SK-N-SH (cell line): ENCODE results near the gene DCLRE1B. TPM values are rescaled to one million over a fixed set of nuclear protein-coding genes. Genes with fewer than 3 reads are reported as not detected.

ENCODE experiments used
- CTCF ChIA-PET: fragments of 300-600, 350-600 bp; formaldehyde crosslinking; extraction: SDS; loops from one replicate; lab custom pipeline; 2021; lab: Yijun Ruan, JAX
- POLR2A ChIA-PET: fragments of 350-600 bp; sonication (Branson Sonifier 250); formaldehyde crosslinking; extraction: SDS; loops from one replicate; lab custom pipeline; 2020; ENCODE audit warnings: antibody characterized with exemption, inconsistent platforms; lab: Yijun Ruan, JAX
- DNase-seq: peaks from one replicate; pipeline ENCODE4 v3.0.0; 2012
- H2AFZ ChIP-seq: fragments of 200-600 bp; sonication (generic); 2 replicates; pipeline ENCODE4 v1.8.1; 2016; ENCODE audit warnings: antibody characterized with exemption, mild to moderate bottlenecking, low read depth
- H3F3A ChIP-seq: fragments of 200-600 bp; sonication (generic); replicated peaks from 2 replicates; pipeline ENCODE3; 2016; ENCODE audit warnings: antibody characterized with exemption, mild to moderate bottlenecking; ENCODE audit not compliant: insufficient read depth
- H3K27ac ChIP-seq, 2 experiments: fragments of 200-500 bp in 1 of 2; fragments of 200-600 bp in 1 of 2; sonication (Bioruptor generic) in 1 of 2; sonication (generic), shearing (Covaris generic) in 1 of 2; 2 replicates each; pipeline versions ENCODE4 v1.5.1 to v1.6.1; 2014 to 2016; ENCODE audit warnings: low read depth in 2 of 2, inconsistent platforms in 1 of 2, low read length in 1 of 2, mild to moderate bottlenecking in 1 of 2, mixed read lengths in 1 of 2
- H3K27me3 ChIP-seq: fragments of 200-600 bp; sonication (generic), shearing (Covaris generic); 2 replicates; pipeline ENCODE4 v1.6.1; 2016; ENCODE audit warnings: mixed run types; ENCODE audit not compliant: insufficient read depth
- H3K36me3 ChIP-seq, 2 experiments: fragments of 200-500 bp in 1 of 2; fragments of 200-600 bp in 1 of 2; sonication (Bioruptor generic) in 1 of 2; sonication (generic) in 1 of 2; replicated peaks in 1 of 2; 2 replicates each; pipeline versions ENCODE3 to v1.5.1; 2014 to 2016; ENCODE audit warnings: low read length in 1 of 2, mild to moderate bottlenecking in 1 of 2; ENCODE audit not compliant: insufficient read depth in 2 of 2, control insufficient read depth in 1 of 2
- H3K4me1 ChIP-seq, 2 experiments: fragments of 200-500 bp in 1 of 2; fragments of 200-600 bp in 1 of 2; sonication (Bioruptor generic) in 1 of 2; sonication (generic), shearing (Covaris generic) in 1 of 2; 2 replicates each; pipeline versions ENCODE4 v1.5.1 to v1.6.1; 2014 to 2016; ENCODE audit warnings: low read depth in 1 of 2, low read length in 1 of 2, mixed run types in 1 of 2; ENCODE audit not compliant: insufficient read depth in 2 of 2, control insufficient read depth in 1 of 2
- H3K4me2 ChIP-seq: fragments of 200-600 bp; sonication (generic), shearing (Covaris generic); 2 replicates; pipeline ENCODE4 v1.6.1; 2017; ENCODE audit warnings: mixed run types
- H3K4me3 ChIP-seq, 2 experiments: fragments of 200-500 bp in 1 of 2; fragments of 200-600 bp in 1 of 2; sonication (Bioruptor generic) in 1 of 2; sonication (generic), shearing (Covaris generic) in 1 of 2; 2 replicates each; pipeline versions ENCODE4 v1.5.1 to v1.8.1; 2014 to 2016; ENCODE audit warnings: low read depth in 2 of 2, inconsistent platforms in 1 of 2, low read length in 1 of 2, mild to moderate bottlenecking in 1 of 2, mixed read lengths in 1 of 2, moderate library complexity in 1 of 2
- H3K79me2 ChIP-seq: fragments of 200-600 bp; sonication (generic); 2 replicates; pipeline ENCODE4 v1.8.1; 2017; ENCODE audit warnings: mild to moderate bottlenecking; ENCODE audit not compliant: insufficient read depth
- H3K9ac ChIP-seq: fragments of 200-600 bp; sonication (generic); 2 replicates; pipeline ENCODE4 v1.6.1; 2017; ENCODE audit warnings: mixed run types
- H3K9me2 ChIP-seq: fragments of 200-600 bp; sonication (generic); 2 replicates; pipeline ENCODE4 v1.6.1; 2017; ENCODE audit warnings: mixed run types
- H3K9me3 ChIP-seq: fragments of 200-600 bp; sonication (generic); 2 replicates; pipeline ENCODE4 v1.6.1; 2017; ENCODE audit warnings: mixed run types, mild to moderate bottlenecking, moderate library complexity
- H4K20me1 ChIP-seq: fragments of 200-600 bp; sonication (generic); 2 replicates; pipeline ENCODE4 v1.6.1; 2017; ENCODE audit warnings: mild to moderate bottlenecking, mixed run types; ENCODE audit not compliant: insufficient read depth
- CHD2 ChIP-seq: fragments of 150-350 bp; IDR thresholded peaks from 2 replicates; pipeline ENCODE4 v1.6.1; 2018; ENCODE audit warnings: low read length; ENCODE audit not compliant: partially characterized antibody
- ELF1 ChIP-seq: IDR thresholded peaks from 2 replicates; pipeline ENCODE4 v1.4.0; 2012
- FOSL2 ChIP-seq: IDR thresholded peaks from 2 replicates; pipeline ENCODE4 v1.4.0; 2012; ENCODE audit warnings: low read depth, mild to moderate bottlenecking, moderate library complexity, borderline replicate concordance
- FOXJ3 ChIP-seq: sonication (generic); formaldehyde crosslinking; IDR thresholded peaks from 2 replicates; pipeline ENCODE4 v1.5.1; 2020; ENCODE audit warnings: mild to moderate bottlenecking, missing genetic modification reagents
- FOXM1 ChIP-seq: IDR thresholded peaks from 2 replicates; pipeline ENCODE4 v1.4.0; 2012; ENCODE audit warnings: low read depth, mild to moderate bottlenecking
- IRF3 ChIP-seq: fragments of 150-350 bp; IDR thresholded peaks from 2 replicates; pipeline ENCODE4 v1.6.1; 2016; ENCODE audit warnings: mild to moderate bottlenecking, low read depth, low read length
- JUND ChIP-seq: IDR thresholded peaks from 2 replicates; pipeline ENCODE4 v1.4.0; 2012
- MEF2A ChIP-seq: IDR thresholded peaks from 2 replicates; pipeline ENCODE4 v1.4.0; 2012; ENCODE audit warnings: low read depth, borderline replicate concordance
- NFIC ChIP-seq: IDR thresholded peaks from 2 replicates; pipeline ENCODE4 v1.4.0; 2012; ENCODE audit warnings: borderline replicate concordance
- NRF1 ChIP-seq: IDR thresholded peaks from 2 replicates; pipeline ENCODE4 v1.6.1; 2012; ENCODE audit warnings: low read depth, mild to moderate bottlenecking, low read length
- POLR2AphosphoS5 ChIP-seq: IDR thresholded peaks from 2 replicates; pipeline ENCODE4 v1.6.1; 2012; ENCODE audit warnings: low read depth, low read length
- RAD21 ChIP-seq: IDR thresholded peaks from 2 replicates; pipeline ENCODE4 v1.6.1; 2012; ENCODE audit warnings: mild to moderate bottlenecking, low read length
- REST ChIP-seq: IDR thresholded peaks from 2 replicates; pipeline ENCODE4 v1.6.1; 2012; ENCODE audit warnings: mild to moderate bottlenecking, low read depth, low read length, moderate library complexity
- RFX5 ChIP-seq: IDR thresholded peaks from 2 replicates; pipeline ENCODE4 v1.6.1; 2012; ENCODE audit warnings: mild to moderate bottlenecking, improper control_type of control experiment, low read length
- SIN3A ChIP-seq: IDR thresholded peaks from 2 replicates; pipeline ENCODE4 v1.6.1; 2012; ENCODE audit warnings: low read depth, mild to moderate bottlenecking, low read length, moderate library complexity, borderline replicate concordance
- TAF1 ChIP-seq: IDR thresholded peaks from 2 replicates; pipeline ENCODE4 v1.6.1; 2012; ENCODE audit warnings: low read depth, mild to moderate bottlenecking, low read length, moderate library complexity, borderline replicate concordance
- USF2 ChIP-seq: fragments of 150-350 bp; IDR thresholded peaks from 2 replicates; pipeline ENCODE4 v1.6.1; 2017; ENCODE audit warnings: antibody characterized with exemption, low read length, low read depth, borderline replicate concordance
- ZBTB33 ChIP-seq: IDR thresholded peaks from 2 replicates; pipeline ENCODE4 v1.4.0; 2012; ENCODE audit warnings: low read depth, borderline replicate concordance
- WGBS: methylation state at CpG from one replicate; pipeline ENCODE4 v1.1.6; 2017; ENCODE audit warnings: low lambda C conversion rate; 5-methylcytosine and 5-hydroxymethylcytosine counted together
- polyA plus RNA-seq, 3 experiments: library from polyadenylated mRNA; depleted of rRNA; stranded (reverse); fragments of >200 nt; gene quantifications; 2 replicates each; pipeline ENCODE4 v1.2.3, GENCODE V29; 2012

Gene DCLRE1B
- polyA plus RNA-seq, 1 of the 3 experiments (the other 2 are of a cell fraction) = 3.0 TPM

- no peak for TF ChIP-seq USF2
- no peak for TF ChIP-seq NFIC
Observed at GRCh38 chr1:113935176-113935575, 30.1 kb downstream of the DCLRE1B start (continued).

- Histone ChIP-seq H3K27ac (no peak overlapping the region), H3K4me2 (no peak overlapping the region), H3K4me3 (no peak overlapping the region), H2AFZ (no peak overlapping the region), H3K79me2 (peaks cover 97% of the 10 kb centered on the region), H3K4me1 (peaks cover 2 to 20% of the 10 kb centered on the region in 2 experiments; a peak in 3 of 4 replicates), H3K9me3 (no peaks in the 10 kb centered on the region), H3K36me3 (peaks cover 0 to 4% of the 10 kb centered on the region in 2 experiments), H3F3A (no peaks in the 10 kb centered on the region), H4K20me1 (peaks cover 97% of the 10 kb centered on the region), H3K9me2 (no peaks in the 10 kb centered on the region), H3K9ac (no peak overlapping the region), H3K27me3 (no peaks in the 10 kb centered on the region)
- TF ChIP-seq IRF3 = no peak
- no peak for TF ChIP-seq TAF1
- TF ChIP-seq MEF2A = no peak
- no peak for TF ChIP-seq ELF1
- 88% methylated on average over 1 of the region's 1 CpG for WGBS
- no peak for DNase-seq
- CTCF ChIA-PET = interaction anchor here (1.1 kb wide), 1 partner anchor 13 kb away, joined by 4 read pairs; no protein-coding TSS in a partner anchor
- POLR2A ChIA-PET = no interaction called here
Observed at GRCh38 chr1:113935970-113936369, 30.8 kb downstream of the DCLRE1B start.

- no peaks in the 10 kb centered on the region for H3F3A ChIP-seq
- H3K4me2 ChIP-seq = no peak overlapping the region
- H3K4me1 ChIP-seq = peaks cover 0 to 8% of the 10 kb centered on the region in 2 experiments; a peak in 2 of 4 replicates
- no peak overlapping the region for H2AFZ ChIP-seq
- CTCF ChIA-PET = interaction anchor here (1.4 kb wide), 1 partner anchor 40 kb away, joined by 3 read pairs; no protein-coding TSS in a partner anchor
- H3K4me3 ChIP-seq = no peak overlapping the region
- no peaks in the 10 kb centered on the region for H3K9me2 ChIP-seq
- H3K36me3 ChIP-seq = peaks cover 2 to 9% of the 10 kb centered on the region in 2 experiments
- H3K9me3 ChIP-seq = no peaks in the 10 kb centered on the region
- peaks cover 87% of the 10 kb centered on the region for H4K20me1 ChIP-seq
- H3K79me2 ChIP-seq = peaks cover 96% of the 10 kb centered on the region
- DNase-seq = no peak
- no peak overlapping the region for H3K9ac ChIP-seq
- H3K27ac ChIP-seq = no peak overlapping the region
- H3K27me3 ChIP-seq = no peaks in the 10 kb centered on the region
- POLR2A ChIA-PET = no interaction called here
- 90% methylated on average over 1 of the region's 1 CpG for WGBS
- TF ChIP-seq RFX5 (no peak), RAD21 (no peak), ZBTB33 (no peak), CHD2 (no peak), SIN3A (no peak), NFIC (no peak), POLR2AphosphoS5 (no peak), JUND (no peak), REST (no peak), NRF1 (no peak), FOXJ3 (no peak), USF2 (no peak), FOXM1 (no peak), FOSL2 (no peak)
Observed at GRCh38 chr1:113937146-113937545, 32.0 kb downstream of the DCLRE1B start.
